Peyer's patch (tissue), 4 donors: ENCODE measurements around the gene SLC6A2.

Source experiments
- POLR2A ChIP-seq, 2 donors: fragments of 450-650 bp; IDR thresholded peaks; one replicate each; pipeline ENCODE4 v1.5.1; 2017; ENCODE audit warnings: antibody characterized with exemption in 2 of 2, mild to moderate bottlenecking in 2 of 2, moderate library complexity in 2 of 2
- TF ChIP-seq, protein P1 (sequence below), 6 experiments: fragments of 450-650 bp in 4 of 6; fragments of 200-600 bp in 2 of 6; sonication (generic) in 1 of 6; IDR thresholded peaks; one replicate each; pipeline ENCODE4 v1.5.1; 2017 to 2019; ENCODE audit warnings: antibody characterized with exemption in 6 of 6, mild to moderate bottlenecking in 3 of 6, moderate library complexity in 1 of 6

DNA sequence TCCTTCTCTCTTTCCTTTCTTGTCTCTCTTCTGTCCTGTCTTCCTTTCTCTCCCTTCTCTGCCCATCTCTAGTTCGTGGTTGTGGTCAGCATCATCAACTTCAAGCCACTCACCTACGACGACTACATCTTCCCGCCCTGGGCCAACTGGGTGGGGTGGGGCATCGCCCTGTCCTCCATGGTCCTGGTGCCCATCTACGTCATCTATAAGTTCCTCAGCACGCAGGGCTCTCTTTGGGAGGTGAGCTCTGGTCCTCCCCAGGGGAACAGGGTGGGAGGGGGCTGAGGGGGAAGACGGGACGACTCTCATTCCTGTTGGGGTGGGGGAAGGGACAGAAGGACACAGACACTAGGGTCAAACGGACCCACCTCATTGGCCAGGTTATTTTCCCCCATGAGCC, 44.3 kb downstream of the SLC6A2 start:
- no peak for TF ChIP-seq POLR2A (IDR thresholded peaks at IDR 0.05)
- TF ChIP-seq, protein P1, sequence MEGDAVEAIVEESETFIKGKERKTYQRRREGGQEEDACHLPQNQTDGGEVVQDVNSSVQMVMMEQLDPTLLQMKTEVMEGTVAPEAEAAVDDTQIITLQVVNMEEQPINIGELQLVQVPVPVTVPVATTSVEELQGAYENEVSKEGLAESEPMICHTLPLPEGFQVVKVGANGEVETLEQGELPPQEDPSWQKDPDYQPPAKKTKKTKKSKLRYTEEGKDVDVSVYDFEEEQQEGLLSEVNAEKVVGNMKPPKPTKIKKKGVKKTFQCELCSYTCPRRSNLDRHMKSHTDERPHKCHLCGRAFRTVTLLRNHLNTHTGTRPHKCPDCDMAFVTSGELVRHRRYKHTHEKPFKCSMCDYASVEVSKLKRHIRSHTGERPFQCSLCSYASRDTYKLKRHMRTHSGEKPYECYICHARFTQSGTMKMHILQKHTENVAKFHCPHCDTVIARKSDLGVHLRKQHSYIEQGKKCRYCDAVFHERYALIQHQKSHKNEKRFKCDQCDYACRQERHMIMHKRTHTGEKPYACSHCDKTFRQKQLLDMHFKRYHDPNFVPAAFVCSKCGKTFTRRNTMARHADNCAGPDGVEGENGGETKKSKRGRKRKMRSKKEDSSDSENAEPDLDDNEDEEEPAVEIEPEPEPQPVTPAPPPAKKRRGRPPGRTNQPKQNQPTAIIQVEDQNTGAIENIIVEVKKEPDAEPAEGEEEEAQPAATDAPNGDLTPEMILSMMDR (IDR thresholded peaks at IDR 0.05) = no peak
